Measurements from ENCODE around the gene PRAF2. TPM values are rescaled to one million over a fixed set of nuclear protein-coding genes. Genes with fewer than 3 reads are reported as not detected.

The PRAF2 gene
- total RNA-seq, 2 donors from 2014 or later: 24.0 to 25.7 TPM

DNA sequence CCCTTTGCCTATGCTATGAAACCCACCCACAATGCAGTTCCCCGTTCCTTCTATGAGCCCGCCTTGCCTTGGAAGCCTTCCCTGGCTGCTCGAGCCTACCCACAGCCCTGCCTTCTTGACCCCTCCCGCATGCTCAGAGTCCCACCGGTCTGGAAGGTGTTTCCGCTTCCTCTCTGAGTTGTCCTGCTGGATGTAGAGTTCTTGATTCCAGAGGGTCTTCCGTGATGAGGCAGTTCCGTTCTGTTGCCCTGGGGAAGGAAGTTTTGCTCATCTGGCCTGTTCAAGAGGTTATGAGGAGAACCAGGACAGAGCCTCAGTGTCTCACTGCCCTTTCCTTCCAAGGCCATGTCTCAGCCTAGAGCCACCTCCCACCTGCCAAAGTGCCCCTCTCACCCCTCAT, 42.3 kb upstream of the PRAF2 start:
- H3K27me3 ChIP-seq (replicated peaks; ENCODE audit: insufficient read depth): no peaks in the 10 kb centered on the region
- H3K9me3 ChIP-seq: no peaks in the 10 kb centered on the region
- DNase-seq (ENCODE audit: low spot score) (no peak), ATAC-seq (ENCODE audit: insufficient number of reproducible peaks, low FRiP score, low read depth) (no peak)
- no peak overlapping the region for H3K4me3 ChIP-seq
- H3K27ac ChIP-seq: no peak overlapping the region
- peaks cover 35% of the 10 kb centered on the region for H3K36me3 ChIP-seq
- TF ChIP-seq, protein P1, sequence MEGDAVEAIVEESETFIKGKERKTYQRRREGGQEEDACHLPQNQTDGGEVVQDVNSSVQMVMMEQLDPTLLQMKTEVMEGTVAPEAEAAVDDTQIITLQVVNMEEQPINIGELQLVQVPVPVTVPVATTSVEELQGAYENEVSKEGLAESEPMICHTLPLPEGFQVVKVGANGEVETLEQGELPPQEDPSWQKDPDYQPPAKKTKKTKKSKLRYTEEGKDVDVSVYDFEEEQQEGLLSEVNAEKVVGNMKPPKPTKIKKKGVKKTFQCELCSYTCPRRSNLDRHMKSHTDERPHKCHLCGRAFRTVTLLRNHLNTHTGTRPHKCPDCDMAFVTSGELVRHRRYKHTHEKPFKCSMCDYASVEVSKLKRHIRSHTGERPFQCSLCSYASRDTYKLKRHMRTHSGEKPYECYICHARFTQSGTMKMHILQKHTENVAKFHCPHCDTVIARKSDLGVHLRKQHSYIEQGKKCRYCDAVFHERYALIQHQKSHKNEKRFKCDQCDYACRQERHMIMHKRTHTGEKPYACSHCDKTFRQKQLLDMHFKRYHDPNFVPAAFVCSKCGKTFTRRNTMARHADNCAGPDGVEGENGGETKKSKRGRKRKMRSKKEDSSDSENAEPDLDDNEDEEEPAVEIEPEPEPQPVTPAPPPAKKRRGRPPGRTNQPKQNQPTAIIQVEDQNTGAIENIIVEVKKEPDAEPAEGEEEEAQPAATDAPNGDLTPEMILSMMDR (IDR thresholded peaks at IDR 0.05): no peak
- no peaks in the 10 kb centered on the region for H3K4me1 ChIP-seq (ENCODE audit: control insufficient read depth in 1 of 2, low read depth in 2 of 2)

DNA sequence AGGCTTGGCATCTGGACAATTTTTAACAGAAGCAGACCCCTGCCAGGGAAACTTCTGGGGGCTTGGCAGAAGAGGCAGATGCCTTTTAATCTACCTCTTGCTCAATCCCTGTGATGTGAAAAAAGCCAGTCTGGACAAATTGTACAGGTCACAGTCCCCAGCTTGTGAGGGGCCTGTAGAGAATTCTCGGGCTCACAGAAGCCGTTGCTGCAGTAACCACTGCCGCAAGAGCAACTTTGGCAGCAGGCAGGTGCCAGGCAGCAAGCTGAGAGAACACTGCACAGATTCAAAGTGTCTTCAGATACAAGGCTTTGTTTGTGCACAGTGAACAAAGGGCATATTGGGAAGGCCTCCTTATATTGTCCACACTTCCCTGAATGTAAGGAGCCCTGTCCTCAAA, 38.0 kb upstream of the PRAF2 start:
- TF ChIP-seq, protein P1 (IDR thresholded peaks at IDR 0.05): no peak
- H3K27ac ChIP-seq: no peak overlapping the region
- DNase-seq (ENCODE audit: low spot score): no peak
- peaks cover 25% of the 10 kb centered on the region for H3K36me3 ChIP-seq
- no peak overlapping the region for H3K4me3 ChIP-seq
- no peak for ATAC-seq (ENCODE audit: insufficient number of reproducible peaks, low FRiP score, low read depth)
- H3K27me3 ChIP-seq (replicated peaks; ENCODE audit: insufficient read depth): no peaks in the 10 kb centered on the region
- no peaks in the 10 kb centered on the region for H3K9me3 ChIP-seq
- no peaks in the 10 kb centered on the region for H3K4me1 ChIP-seq (ENCODE audit: control insufficient read depth in 1 of 2, low read depth in 2 of 2)

DNA sequence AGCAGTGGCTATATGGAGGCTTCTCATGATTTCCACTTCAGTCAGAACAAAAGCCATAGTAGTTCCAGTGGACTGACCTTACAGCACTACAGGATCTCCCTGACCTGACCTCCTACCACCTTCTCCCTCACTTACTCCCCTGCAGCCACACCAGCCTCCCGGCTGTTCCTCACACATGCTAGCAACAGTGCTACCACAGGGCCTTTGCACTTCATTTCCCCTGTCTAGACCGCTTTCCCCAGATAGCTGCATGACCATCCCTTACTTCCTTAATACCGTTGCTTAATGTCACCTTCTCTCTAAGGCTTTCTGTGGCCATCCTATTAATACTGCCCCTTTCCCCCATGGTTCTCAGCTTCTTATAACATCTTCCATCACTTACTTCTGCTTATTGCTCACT, 36.6 kb upstream of the PRAF2 start:
- Histone ChIP-seq H3K9me3 (no peaks in the 10 kb centered on the region), H3K27ac (no peak overlapping the region), H3K4me3 (no peak overlapping the region), H3K4me1 (ENCODE audit: control insufficient read depth in 1 of 2, low read depth in 2 of 2) (no peaks in the 10 kb centered on the region), H3K27me3 (replicated peaks; ENCODE audit: insufficient read depth) (no peaks in the 10 kb centered on the region), H3K36me3 (peaks cover 12% of the 10 kb centered on the region)
- TF ChIP-seq, protein P1 (IDR thresholded peaks at IDR 0.05): no peak
- DNase-seq (ENCODE audit: low spot score) (no peak), ATAC-seq (ENCODE audit: insufficient number of reproducible peaks, low FRiP score, low read depth) (no peak)

DNA sequence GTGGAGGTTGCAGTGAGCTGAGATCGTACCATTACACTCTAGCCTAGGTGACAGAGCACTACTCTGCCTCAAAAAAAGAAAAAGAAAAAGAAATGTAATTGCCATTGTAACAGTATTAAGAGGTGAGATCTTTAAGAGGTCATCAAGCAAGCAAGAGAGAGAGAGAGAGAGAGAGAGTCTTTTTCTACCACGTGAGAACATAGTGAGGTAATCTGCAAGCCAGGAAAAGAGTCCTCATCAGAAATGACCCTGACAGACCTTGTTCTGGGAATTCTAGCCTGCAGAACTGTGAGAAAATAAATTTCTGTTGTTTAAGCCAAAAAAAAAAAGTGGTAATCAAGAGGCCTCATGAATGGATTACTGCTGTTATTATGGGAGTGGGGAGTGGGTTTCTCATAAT, 34.8 kb upstream of the PRAF2 start:
- DNase-seq (ENCODE audit: low spot score): no peak
- TF ChIP-seq, protein P1 (IDR thresholded peaks at IDR 0.05): no peak
- H3K9me3 ChIP-seq: no peaks in the 10 kb centered on the region
- no peaks in the 10 kb centered on the region for H3K27me3 ChIP-seq (replicated peaks; ENCODE audit: insufficient read depth)
- H3K4me3 ChIP-seq: no peak overlapping the region
- no peak for ATAC-seq (ENCODE audit: insufficient number of reproducible peaks, low FRiP score, low read depth)
- H3K36me3 ChIP-seq: peaks cover 9% of the 10 kb centered on the region
- no peak overlapping the region for H3K27ac ChIP-seq
- H3K4me1 ChIP-seq (ENCODE audit: control insufficient read depth in 1 of 2, low read depth in 2 of 2): no peaks in the 10 kb centered on the region

DNA sequence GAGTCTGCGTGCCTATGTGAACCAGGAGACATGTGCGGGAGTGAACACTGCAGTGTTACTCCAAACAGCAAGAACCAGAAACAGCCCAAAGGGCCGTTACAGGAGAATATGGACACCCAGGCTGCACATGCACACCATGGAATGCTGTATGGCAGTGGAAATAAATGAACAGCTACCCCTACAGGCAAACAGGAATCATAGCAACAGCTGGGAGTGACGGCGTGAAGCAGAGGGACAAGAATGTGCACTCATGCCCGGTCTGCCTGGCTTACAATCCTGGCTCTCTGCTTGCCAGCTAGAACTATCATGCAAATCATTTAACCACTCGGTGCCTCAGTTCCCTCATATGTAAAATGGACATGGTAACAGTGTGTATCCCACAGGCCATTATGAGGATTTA, 33.1 kb upstream of the PRAF2 start:
- ATAC-seq (ENCODE audit: insufficient number of reproducible peaks, low FRiP score, low read depth): no peak
- H3K36me3 ChIP-seq: peaks cover 4% of the 10 kb centered on the region
- TF ChIP-seq, protein P1 (IDR thresholded peaks at IDR 0.05): peak; percentile 15
- no peak for DNase-seq (ENCODE audit: low spot score)
- no peaks in the 10 kb centered on the region for H3K4me1 ChIP-seq (ENCODE audit: control insufficient read depth in 1 of 2, low read depth in 2 of 2)
- H3K4me3 ChIP-seq: no peak overlapping the region
- H3K9me3 ChIP-seq: no peaks in the 10 kb centered on the region
- no peaks in the 10 kb centered on the region for H3K27me3 ChIP-seq (replicated peaks; ENCODE audit: insufficient read depth)
- no peak overlapping the region for H3K27ac ChIP-seq

Data from thoracic aorta (tissue), 2 donors.